ENCODE results near the gene CHPF2. TPM values are rescaled to one million over a fixed set of nuclear protein-coding genes. Genes with fewer than 3 reads are reported as not detected.

The CHPF2 gene
- total RNA-seq, 1 experiment from 2014 or later = 90.1 TPM

DNA sequence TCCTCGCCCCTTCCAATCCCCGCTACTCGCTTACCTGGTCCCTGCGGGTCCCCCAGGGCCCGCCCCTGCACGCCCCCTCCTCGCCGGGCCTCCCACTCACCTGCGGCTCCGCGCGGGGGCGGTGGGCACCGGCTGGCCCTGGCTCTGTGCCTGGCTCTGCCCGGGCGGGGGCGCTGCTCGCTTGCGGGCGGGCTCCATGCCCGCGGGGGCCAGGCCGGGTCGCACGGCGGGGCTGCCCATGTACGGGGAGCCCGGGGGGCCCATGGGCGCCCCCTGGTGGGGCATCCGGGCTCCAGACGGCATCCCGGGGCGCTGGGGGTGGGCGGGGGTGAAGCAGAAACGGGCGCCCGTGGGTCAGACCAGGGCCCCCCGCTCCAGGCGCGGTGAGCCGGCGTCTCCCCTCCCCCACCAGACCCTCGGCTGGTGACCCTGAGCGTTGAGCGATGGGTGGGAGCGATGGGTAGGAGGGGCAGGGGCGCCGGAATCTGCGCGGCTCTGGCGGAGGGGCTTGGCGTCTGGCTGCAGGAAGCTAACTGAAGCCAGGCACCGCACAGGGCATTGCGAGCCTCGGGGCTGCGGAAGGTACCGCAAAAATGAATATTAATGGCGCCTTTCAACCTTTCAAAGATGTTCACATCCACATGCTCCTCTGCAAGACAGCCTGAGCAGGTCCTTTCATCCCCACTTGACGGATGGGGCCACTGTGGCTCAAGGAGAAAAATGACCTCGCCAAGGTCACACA lies 13.2 kb downstream of the CHPF2 start:
- DNase-seq (ENCODE audit: low read depth) = no peak

DNA sequence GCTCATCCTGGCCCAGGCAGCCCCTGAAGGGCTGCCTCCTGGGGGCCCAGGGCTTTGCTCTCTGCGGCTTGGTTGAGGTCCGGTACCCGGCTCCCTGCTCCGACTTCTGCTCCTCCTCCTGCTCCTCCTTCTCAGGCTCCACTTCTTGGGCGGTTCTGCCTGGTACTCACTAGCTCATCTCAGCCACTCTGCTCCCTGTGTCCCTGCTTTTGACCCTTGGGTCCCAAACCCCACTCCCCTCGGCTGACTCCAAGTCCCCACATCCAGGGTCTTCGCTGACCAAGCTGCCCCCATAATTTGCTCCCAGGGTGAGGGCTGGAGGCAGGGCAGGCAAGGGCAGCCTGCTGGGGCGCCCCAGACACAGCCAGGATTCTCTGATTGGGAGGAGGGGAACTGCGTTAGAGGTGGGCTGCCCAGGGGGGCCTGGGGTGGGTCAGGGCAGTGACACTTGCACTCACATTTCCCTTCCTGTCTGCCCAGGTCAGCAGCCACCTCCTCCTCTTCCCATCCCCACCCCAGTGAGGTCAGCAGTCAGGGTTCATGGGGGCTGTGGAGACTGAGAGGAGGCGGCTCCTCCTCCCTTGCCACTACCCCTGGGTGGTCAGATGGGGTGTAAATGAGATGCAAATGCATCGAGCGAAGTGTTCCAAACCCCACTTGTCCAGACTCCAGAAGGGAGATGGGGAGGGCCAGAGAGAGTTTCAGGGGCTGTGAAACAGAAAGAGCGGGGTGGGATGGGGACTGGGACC lies 14.0 kb downstream of the CHPF2 start:
- no peak for DNase-seq (ENCODE audit: low read depth)

DNA sequence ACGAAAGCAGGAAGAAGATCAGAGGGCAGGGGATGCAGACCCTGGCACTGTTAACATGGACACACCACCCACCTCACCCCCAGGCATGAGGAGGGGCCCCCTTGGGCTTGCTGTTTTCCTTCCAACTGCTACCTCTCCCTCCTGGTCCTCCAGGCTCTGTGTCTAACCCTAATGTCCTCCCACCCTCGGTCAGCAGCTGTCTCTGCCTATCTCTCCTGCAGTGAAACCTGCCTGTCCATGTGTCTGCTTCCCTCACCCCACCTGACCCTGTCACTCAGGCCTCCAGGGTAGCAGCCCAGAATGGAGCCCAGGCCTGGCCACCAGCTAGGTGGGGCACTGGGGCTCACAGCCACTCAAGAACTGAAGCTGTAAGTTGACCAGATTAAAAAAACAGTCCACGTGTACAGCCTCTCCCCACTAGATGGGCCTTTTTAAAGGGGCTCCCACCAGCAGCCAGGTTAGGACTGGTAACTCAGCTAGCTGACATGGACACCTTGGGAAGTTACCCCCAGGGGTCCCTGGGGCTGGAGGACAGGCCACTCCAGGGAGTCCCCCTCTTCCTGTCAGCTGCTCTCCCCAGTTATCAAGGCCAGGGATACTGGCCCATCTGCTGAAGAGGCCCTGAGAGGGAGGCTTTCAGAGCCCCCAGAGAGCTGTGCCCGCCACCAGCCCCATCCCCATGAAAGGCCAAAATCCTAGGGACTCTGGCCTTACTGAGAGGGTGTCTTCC lies 14.7 kb downstream of the CHPF2 start:
- no peak for DNase-seq (ENCODE audit: low read depth)

DNA sequence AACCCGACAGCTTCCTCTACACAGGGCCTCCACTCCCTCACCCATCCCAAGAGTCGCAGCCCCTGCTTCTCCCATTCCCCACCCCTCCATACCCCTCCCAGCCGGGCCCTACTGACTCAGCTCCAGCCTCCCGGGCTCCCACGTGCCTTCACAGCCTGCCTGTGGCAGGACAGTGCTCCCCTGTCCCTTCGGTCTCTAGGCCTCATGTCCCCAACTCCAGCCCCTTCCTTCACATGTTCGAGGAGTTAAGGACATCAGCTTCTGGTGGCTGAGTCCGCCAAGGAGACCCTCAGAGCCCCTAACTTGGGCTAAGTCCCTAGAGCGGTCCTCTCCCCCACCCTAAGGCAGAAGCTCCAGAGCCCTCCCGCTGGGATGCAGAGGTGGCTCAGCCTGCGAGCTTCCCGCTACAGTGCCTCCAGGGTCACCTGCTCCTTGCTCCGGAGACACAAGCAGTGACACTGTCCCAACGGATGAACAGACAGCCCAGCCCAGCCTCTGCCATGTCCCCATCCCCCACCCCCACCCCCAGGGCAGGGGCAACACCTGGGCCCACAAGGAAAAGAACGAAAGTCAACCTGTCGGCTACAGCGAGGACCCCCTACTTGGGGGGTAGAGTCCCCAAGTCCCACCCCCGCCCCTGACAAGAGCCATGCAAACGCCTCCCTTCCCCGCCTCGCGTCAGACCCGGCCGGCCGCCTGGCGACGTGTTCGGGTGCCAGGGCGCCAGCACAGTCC lies 15.5 kb downstream of the CHPF2 start:
- no peak for DNase-seq (ENCODE audit: low read depth)

DNA sequence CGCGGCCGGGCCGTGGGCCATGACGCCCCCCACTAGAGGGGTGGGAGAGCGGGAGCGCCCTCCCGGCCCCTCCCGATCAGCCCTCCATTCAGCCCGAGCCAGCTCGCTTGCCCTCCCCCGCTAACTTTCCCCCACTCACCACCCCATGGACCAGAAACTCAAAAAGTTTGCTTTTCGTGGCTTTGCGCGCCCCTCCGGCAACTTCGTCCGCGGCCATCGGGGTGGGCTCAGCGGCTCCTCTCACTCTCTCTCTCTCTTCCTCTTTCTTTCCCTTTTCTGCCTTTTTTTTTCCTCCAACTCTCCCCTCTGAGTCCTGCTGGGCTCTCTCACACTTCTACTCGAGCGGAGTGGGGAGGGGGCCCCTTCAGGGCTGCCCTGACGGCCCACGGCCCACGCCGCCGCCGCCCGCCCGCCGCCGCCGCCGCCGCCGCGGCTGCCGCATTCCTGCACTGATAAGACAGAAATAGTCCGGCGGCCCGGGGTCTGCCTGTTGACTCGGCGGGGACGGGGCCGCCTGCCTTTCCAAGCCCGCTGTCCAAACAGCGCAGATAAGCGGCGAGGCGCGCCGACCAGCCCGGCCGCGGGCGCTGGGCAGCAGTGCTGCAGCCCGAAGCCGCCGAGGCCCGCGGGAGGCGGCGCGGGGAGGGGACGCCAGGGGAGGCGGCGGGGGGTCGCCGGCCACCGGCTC lies 16.2 kb downstream of the CHPF2 start, which contains the start of gene SMARCD3:
SMARCD3 (minus strand) TSS at position 349 of the 688 bp plus-strand sequence; CDS start at position 217, 132 bp downstream.
- peak; percentile 54 for DNase-seq (ENCODE audit: low read depth)

DNA sequence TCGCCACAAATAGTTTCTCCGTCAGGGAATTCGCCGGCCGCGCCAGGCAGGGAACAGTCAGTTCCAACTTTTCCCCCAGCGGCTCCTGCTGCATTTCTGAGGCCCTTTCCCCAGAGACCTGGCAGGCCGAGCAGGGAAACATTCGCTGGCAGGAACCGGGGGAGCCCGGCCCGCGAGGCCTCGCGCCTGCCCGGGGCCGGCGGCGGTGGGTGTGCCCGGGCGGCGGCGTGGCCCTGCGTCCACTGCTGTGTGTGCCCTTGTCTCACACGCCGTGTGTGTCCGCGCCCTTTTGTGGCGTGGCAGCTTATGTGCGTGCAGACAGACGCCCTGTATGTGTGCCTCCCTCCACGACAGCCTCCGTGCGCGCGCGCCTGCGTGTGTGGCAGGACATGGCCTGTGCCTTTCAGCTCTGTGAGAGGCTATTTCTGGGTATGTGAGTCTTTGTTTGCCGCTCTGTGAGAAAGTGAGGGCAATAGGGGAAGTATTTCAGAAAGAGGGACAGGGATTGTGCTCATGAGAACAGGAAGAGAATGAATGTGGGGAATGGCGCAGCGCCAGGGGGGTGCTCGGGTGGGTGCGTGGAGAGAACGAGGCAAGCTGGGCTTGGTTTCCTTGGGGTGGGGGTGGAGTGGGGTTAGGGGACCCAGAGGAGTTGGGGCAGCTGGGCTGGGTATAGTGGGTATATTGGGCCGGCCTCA lies 16.9 kb downstream of the CHPF2 start:
- DNase-seq (ENCODE audit: low read depth) = peak; percentile 57

DNA sequence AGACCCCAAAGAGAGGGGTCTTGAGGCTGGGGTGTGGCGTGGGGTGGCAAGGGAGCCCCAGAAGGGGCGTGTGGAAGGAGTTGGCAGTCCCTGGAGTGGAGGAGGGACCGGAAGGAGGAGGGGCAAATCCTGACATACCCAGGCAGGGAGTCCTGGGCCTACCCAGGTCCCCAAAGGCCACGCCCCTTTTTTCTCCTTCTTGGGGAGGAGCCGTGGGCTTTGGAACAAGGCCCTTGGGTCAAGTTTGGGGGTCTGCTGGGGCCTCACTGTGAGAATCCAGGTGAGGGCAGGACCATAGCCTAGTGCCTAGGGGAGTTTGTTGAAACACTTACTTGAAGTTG lies 17.4 kb downstream of the CHPF2 start:
- DNase-seq (ENCODE audit: low read depth) = peak; percentile 42

DNA sequence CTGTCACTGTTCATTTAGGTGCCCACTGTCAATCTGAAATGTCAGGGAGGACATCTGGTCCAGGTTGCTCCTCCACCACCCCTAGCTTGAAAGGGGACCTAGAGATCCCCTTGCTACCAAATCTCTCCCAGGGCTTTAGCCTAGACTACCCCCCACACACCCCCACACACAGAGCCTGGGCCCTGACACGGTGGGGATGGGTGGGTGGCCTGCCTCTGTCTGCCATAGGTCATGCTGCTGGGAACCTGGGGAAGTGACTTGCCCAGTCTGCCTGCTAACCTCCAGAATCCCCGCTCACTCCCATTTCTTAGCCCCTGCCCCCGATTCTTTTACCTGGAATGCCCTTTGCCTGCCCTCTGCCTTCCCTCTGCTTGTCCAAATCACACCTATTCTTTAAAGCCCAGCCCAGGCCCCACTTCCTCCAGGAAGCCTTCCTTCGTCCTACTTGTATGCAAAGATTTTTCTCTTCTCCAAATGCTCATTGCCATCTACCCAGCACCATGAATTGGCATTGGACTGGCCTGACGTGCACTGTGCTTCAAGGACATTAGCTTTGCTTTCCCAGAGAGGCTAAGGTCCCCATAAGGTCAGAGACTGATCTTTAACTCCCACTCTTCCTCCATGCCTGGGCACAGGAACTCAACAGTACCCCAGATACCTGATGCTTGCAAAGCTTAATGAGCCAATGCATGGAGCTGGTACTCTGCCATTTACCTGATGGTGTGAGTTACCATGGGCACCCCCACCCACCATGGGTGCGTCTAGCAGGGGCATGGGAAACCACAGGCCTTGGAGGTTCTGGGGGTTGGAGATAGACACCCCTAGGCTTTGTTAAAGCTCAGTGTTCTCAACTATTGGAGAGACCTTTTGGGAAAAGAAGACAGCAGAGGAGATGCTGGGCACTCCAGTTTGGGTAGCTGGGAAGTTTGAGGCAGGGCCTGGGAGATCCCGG lies 18.2 kb downstream of the CHPF2 start:
- DNase-seq (ENCODE audit: low read depth) = no peak

DNA sequence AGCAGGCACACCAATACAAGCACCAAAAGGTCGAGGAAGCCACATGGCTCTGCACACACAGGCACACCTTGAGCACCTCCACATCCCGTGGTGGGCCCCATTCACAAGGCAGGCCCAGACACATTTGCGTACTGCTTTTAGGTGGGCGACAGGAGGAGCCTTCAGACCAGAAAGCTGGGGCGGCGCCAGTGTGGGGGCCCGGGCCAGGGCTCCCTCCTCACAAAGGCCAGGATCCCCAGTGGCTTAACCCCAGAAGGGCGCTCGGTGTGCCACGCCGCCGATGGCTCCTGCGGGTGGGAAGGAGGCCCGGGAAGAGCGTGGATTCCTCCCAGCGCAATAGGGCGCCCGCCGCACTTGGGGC lies 19.0 kb downstream of the CHPF2 start:
- DNase-seq (ENCODE audit: low read depth) = no peak

DNA sequence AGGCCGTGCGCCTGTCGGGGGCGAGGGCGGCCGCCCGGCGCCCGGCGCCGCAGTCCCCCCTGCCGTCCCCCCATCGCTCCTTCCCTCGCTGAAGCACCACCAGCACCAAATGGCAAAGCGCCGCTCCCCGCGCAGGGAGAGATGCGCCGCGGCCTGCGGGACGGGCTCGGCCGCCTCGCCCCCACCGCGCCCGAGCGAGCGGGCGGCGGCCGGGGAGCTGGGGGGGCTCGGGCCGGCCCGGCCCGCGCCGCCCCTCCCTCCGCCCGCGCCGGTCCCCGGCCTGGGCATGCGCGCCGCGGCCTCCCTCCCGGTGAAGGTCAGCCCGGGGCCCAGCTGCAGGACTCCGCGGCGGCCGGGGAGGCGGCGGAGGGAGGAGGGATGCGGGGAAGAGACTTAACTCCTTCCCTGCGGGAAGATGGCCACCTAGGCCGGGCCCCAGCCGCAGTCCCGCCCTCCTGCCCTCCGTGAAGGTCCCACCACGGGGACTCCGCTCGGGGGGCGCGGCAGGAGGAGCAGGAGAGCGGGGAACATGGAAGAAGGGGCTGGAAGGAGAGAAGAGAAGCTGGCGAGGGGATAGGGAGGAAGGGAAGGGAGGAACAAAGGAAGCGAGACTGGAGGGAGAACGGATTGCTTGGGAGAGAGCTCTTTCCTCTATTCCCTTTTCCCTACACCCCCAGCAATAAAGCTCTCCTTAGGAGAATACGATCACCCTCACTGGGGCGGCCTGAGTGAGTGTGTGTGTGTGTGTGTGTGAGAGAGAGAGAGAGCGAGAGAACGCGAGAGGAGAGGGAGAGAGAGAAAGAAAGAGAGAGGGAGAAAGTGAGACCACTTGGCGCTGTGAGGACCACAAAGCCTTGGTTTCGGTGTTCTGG lies 19.6 kb downstream of the CHPF2 start:
- DNase-seq (ENCODE audit: low read depth) = peak; percentile 50

DNA sequence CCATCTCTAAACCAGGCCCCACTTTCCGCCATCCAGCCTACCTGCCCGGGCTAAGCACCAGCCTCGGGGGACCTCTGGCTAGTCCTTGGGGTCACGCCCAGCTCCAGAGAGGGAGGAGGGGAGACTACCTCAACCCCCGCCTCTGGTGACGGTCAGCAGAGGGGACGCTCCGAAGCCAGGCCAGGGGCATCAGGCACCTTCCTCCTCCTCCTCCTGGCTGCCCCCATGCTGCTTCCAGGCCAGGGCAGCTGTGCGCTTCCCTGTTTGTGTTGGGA lies 20.2 kb downstream of the CHPF2 start:
- no peak for DNase-seq (ENCODE audit: low read depth)

DNA sequence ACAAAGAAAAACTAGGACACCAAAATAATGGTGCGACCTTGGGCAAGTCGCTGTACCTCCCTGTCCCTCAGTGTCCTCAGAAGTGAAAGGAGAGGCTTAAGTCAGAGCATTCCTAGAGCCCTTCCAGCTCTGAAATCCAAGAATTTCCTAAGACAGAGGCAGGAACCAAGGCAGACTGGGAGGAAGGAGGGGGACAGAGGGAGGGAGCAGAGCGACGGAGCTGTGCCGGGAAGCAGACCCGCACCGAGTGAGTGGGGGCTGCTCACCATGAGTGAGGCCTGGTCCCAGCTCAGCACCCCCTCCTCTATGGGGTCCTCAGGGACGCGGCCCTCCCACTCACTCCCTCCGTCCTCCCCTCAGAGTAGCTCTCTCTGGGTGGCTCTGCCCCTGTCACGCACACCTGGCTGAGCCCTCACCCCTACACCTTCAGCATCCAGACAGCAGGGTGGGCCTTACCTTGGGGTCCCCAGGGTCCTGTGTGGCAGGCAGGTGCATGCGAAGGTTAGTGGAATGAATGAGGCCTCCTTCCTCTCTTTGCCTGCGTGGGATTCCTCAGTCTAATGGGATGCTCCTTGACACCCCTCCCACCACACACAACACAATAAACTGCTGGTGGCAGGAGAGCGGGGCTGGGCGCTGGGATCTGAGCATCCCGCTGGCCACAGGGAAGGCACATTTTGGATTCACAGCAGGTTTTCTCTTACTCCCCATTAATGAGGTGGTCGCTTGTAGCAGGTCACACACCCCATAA lies 20.9 kb downstream of the CHPF2 start:
- DNase-seq (ENCODE audit: low read depth) = no peak

DNA sequence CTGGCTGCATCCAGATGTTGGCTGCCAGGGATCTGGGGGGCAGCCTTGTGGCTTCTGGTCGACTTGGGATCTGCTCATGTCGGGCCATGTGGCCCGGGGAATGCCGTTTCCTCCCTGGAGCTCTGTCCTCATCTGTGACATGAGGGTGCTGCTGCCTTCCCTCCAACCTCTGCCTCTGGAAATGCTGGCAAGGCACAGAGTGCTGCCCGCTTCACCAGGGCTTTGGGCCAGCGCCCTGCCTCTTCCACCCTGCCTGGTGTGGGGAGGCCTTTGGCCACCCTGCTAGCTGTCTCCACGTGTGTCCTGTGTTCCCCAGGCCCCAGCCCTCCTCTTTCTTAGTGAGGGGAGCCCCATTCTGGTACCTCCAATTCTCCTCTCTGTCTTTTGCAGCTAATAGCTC lies 22.0 kb downstream of the CHPF2 start:
- no peak for DNase-seq (ENCODE audit: low read depth)

DNA sequence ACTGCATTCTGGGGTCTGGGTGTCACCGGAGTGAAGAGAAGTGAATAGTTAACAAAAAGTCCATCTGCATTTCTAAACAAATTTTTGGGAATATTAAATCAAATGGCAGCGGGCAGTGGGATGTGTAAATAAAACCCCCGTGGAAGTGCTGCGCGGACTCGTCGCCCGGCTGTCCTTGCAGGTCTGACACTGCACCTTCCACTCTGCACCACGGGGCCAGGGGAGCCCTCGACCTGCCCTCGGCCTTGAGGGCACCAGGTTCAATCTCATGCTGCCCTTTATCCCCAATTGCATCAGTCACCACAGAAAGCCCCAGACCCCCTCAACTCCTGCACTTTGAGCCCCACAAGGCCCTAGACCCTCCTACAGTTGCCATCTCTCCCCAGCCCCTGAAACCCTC lies 22.6 kb downstream of the CHPF2 start:
- no peak for DNase-seq (ENCODE audit: low read depth)

DNA sequence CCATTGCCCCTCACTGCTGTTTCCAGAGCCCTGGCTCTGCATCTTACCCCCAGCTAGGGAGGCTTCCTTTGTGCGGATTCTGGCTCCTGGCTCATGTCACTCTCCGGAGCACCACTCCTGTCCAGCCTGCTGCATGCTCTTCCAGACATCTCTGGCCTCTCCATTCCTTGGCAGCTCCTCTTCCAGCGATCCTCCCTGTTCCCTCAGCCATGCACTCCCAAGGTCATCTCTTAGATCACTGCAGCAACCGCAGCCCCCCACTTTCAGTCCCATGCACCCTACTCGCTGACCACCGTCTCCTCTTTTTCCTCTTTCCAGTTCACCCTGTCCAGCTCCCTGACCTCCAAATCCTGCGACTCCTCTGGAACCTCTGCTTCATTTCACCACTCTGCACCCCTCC lies 23.1 kb downstream of the CHPF2 start:
- DNase-seq (ENCODE audit: low read depth) = no peak

DNA sequence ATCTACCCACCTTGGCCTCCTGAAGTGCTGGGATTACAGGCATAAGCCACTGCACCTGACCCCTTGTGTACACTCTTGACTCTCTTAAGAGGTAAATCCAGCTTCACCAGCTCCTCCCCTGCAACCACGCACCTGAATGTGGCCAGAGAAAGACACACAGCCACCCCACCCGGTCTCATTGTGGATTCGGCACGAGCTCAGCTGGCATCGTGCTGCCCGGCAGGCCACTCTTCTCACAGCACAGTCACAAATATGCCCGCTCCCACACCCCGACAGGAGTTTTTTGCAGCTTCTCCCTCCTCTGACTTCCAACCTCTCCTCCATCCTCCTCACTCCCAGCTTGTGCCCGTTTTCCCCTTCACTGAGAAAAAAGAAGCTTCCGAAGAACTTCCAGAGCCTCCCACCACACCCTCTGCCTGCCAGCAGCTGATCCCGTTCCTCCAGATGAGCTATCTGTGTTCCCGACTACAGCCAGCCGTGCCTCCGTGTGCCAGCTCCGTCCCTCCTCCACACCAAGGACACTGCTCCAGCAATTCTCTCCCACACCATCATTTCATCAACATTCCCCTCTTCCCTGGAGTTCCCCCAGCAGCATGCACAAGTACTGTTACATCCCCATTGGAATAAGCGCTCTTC lies 24.2 kb downstream of the CHPF2 start:
- DNase-seq (ENCODE audit: low read depth) = no peak

DNA sequence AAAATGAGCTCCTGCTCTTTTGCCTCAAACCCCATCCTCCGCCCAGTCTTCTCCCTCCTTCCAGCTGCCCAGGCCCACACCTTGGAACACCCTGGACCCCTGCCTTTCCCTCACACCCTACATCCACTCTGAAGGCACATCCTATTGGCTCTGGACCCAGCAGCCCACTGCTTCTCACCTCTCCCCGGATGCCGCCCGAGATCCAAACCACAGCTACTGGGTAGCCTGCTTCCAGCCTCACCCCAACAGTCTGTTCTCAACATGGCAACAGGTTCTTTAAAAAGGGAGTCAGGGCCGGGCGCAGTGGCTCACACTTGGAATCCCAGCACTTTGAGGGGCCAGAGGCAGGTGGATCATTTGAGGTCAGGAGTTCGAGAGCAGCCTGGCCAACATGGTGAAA lies 25.7 kb downstream of the CHPF2 start:
- DNase-seq (ENCODE audit: low read depth) = no peak

DNA sequence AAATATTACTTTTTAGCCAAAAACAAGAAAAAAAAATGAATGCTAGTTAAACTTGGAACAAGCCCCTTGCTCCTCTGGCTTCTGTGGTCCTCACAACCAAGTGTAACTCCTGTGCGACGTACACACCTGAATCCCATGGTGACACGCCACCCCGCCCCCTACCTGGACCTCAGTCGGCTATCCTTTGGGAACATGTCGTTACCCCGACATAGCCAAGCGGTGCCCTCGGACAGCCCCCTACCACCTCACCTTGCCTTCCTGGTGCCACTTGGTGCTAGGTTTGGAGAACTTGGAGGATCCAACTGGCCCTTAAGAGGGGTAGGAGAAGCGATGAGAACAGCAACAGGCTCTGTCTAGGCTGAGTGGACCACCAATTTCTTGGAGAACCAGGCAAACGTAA lies 28.2 kb downstream of the CHPF2 start:
- no peak for DNase-seq (ENCODE audit: low read depth)

All from M059J (cell line).